ENCODE measurements around the gene SPOCK3. TPM values are rescaled to one million over a fixed set of nuclear protein-coding genes. Genes with fewer than 3 reads are reported as not detected.
"Not testable (repeated sequence)": the region's sequence is repeated elsewhere in the genome, so short reads cannot be mapped to it uniquely, and the experiment has no call there.

SPOCK3 gene
- total RNA-seq, 1 donor from 2014 or later, result 0.74 TPM

DNA sequence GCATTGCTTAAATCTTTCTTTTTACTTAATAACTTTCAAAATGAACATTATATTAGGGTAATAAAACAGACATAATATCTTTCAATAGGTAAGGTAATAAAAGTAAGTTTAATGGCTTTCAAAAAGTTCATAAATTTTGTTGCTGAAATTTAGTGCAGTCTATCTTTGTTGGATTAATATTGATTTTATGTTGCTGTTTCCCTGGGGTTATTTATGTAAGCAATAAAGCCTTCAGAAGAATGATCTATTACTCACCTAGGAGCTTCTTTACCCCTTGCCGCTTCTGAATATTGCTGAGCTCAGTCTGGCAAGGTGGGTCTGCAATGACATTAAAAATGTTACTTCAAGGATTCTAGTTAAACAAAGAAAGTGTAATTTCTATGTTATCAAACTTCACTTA is 492.6 kb downstream of the SPOCK3 start:
- H3K27me3 ChIP-seq (ENCODE audit: low read depth), result no peaks in the 10 kb centered on the region
- H3K27ac ChIP-seq, result no peak overlapping the region
- ATAC-seq (no peak), DNase-seq (no peak)
- H3K4me3 ChIP-seq, result no peak overlapping the region
- intact Hi-C loops (cut with DNase I), result no loop called here
- no peaks in the 10 kb centered on the region for H3K4me1 ChIP-seq
- no peaks in the 10 kb centered on the region for H3K36me3 ChIP-seq
- TF ChIP-seq, protein P1, sequence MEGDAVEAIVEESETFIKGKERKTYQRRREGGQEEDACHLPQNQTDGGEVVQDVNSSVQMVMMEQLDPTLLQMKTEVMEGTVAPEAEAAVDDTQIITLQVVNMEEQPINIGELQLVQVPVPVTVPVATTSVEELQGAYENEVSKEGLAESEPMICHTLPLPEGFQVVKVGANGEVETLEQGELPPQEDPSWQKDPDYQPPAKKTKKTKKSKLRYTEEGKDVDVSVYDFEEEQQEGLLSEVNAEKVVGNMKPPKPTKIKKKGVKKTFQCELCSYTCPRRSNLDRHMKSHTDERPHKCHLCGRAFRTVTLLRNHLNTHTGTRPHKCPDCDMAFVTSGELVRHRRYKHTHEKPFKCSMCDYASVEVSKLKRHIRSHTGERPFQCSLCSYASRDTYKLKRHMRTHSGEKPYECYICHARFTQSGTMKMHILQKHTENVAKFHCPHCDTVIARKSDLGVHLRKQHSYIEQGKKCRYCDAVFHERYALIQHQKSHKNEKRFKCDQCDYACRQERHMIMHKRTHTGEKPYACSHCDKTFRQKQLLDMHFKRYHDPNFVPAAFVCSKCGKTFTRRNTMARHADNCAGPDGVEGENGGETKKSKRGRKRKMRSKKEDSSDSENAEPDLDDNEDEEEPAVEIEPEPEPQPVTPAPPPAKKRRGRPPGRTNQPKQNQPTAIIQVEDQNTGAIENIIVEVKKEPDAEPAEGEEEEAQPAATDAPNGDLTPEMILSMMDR (IDR thresholded peaks at IDR 0.05), result no peak
- H3K9me3 ChIP-seq, result no peaks in the 10 kb centered on the region

- H3K36me3 ChIP-seq; intact Hi-C loops (cut with DNase I); H3K27me3 ChIP-seq (ENCODE audit: low read depth); H3K9me3 ChIP-seq; ATAC-seq; H3K27ac ChIP-seq; H3K4me1 ChIP-seq; H3K4me3 ChIP-seq; DNase-seq: not testable (repeated sequence)
Measured at GRCh38 chr4:166739215-166739614, 495.1 kb downstream of the SPOCK3 start.

GRCh38 chr4:166737430-166737829 is 496.9 kb downstream of the SPOCK3 start:
- no peaks in the 10 kb centered on the region for H3K27me3 ChIP-seq (ENCODE audit: low read depth)
- intact Hi-C loops (cut with DNase I), result no loop called here
- H3K4me1 ChIP-seq, result no peaks in the 10 kb centered on the region
- H3K27ac ChIP-seq, result no peak overlapping the region
- H3K36me3 ChIP-seq, result no peaks in the 10 kb centered on the region
- H3K9me3 ChIP-seq, result no peaks in the 10 kb centered on the region
- TF ChIP-seq, protein P1 (IDR thresholded peaks at IDR 0.05), result no peak
- H3K4me3 ChIP-seq, result no peak overlapping the region
- DNase-seq (no peak), ATAC-seq (no peak)

GRCh38 chr4:166735553-166735952 is 498.7 kb downstream of the SPOCK3 start:
- TF ChIP-seq, protein P1 (IDR thresholded peaks at IDR 0.05), result no peak
- ATAC-seq (no peak), DNase-seq (no peak)
- H3K4me1 ChIP-seq, result no peaks in the 10 kb centered on the region
- H3K27ac ChIP-seq, result no peak overlapping the region
- intact Hi-C loops (cut with DNase I), result no loop called here
- H3K27me3 ChIP-seq (ENCODE audit: low read depth), result no peaks in the 10 kb centered on the region
- H3K9me3 ChIP-seq, result no peaks in the 10 kb centered on the region
- no peak overlapping the region for H3K4me3 ChIP-seq
- no peaks in the 10 kb centered on the region for H3K36me3 ChIP-seq

- H3K4me3 ChIP-seq, result no peak overlapping the region
- H3K4me1 ChIP-seq, result no peaks in the 10 kb centered on the region
- TF ChIP-seq, protein P1 (IDR thresholded peaks at IDR 0.05), result no peak
- intact Hi-C loops (cut with DNase I), result no loop called here
- no peaks in the 10 kb centered on the region for H3K9me3 ChIP-seq
- no peak overlapping the region for H3K27ac ChIP-seq
- no peaks in the 10 kb centered on the region for H3K36me3 ChIP-seq
- DNase-seq (no peak), ATAC-seq (no peak)
- no peaks in the 10 kb centered on the region for H3K27me3 ChIP-seq (ENCODE audit: low read depth)
Measured at GRCh38 chr4:166734797-166735196, 499.5 kb downstream of the SPOCK3 start.

- Histone ChIP-seq H3K27me3 (ENCODE audit: low read depth) (no peaks in the 10 kb centered on the region), H3K4me3 (no peak overlapping the region), H3K4me1 (no peaks in the 10 kb centered on the region), H3K27ac (no peak overlapping the region), H3K9me3 (no peaks in the 10 kb centered on the region), H3K36me3 (no peaks in the 10 kb centered on the region)
- intact Hi-C loops (cut with DNase I), result no loop called here
- no peak for DNase-seq
- TF ChIP-seq, protein P1 (IDR thresholded peaks at IDR 0.05), result no peak
- ATAC-seq, result no peak
Measured at GRCh38 chr4:166733686-166734085, 500.6 kb downstream of the SPOCK3 start.
